BLaER1 treated with 17β-estradiol and CSF1 and Interleukin-3, amounts not matched to agents 10 nM and 100 nM (cell line): ENCODE data around the gene SAFB.
A peak's percentile ranks its signal among the peaks of the same experiment; 100 is the strongest.

Experiments
- H3K27ac ChIP-seq, 11 experiments: shearing (Covaris generic); formaldehyde crosslinking; 2 replicates each; pipeline ENCODE4 v1.8.1; 2022
- H3K27me3 ChIP-seq, 11 experiments: shearing (Covaris generic); formaldehyde crosslinking; 2 replicates each; pipeline ENCODE4 v1.8.1; 2022
- H3K36me3 ChIP-seq, 11 experiments: shearing (Covaris generic); formaldehyde crosslinking; 2 replicates each; pipeline ENCODE4 v1.8.1; 2022
- H3K4me1 ChIP-seq, 10 experiments: shearing (Covaris generic); formaldehyde crosslinking; 2 replicates each; pipeline ENCODE4 v1.8.1; 2022
- H3K4me2 ChIP-seq, 11 experiments: shearing (Covaris generic); formaldehyde crosslinking; 2 replicates each; pipeline ENCODE4 v1.8.1; 2022
- H3K4me3 ChIP-seq, 10 experiments: shearing (Covaris generic); formaldehyde crosslinking; 2 replicates each; pipeline ENCODE4 v1.8.1; 2022
- H3K9ac ChIP-seq, 11 experiments: shearing (Covaris generic); formaldehyde crosslinking; 2 replicates each; pipeline ENCODE4 v1.8.1; 2022
- H3K9me3 ChIP-seq, 11 experiments: shearing (Covaris generic); formaldehyde crosslinking; replicated peaks in 1 of 11; 2 replicates each; pipeline ENCODE4 v1.8.1; 2022
- H4K20me1 ChIP-seq, 11 experiments: shearing (Covaris generic); formaldehyde crosslinking; 2 replicates each; pipeline ENCODE4 v1.8.1; 2022
- Cebpa-rat ChIP-seq, 11 experiments: shearing (Covaris generic); IDR thresholded peaks; 2 replicates each; pipeline ENCODE4 v1.8.1; 2022

The SAFB gene

GRCh38 chr19:5622465-5623396, at the start of gene SAFB, which contains the start of gene SAFB2:
Gene SAFB (plus strand): TSS chr19:5623083. CDS start chr19:5623206, 123 bp downstream.
Gene SAFB2 (minus strand): TSS chr19:5622776. CDS start chr19:5622715, 61 bp downstream.
- Histone ChIP-seq H4K20me1 (peaks cover 68 to 92% (median 88%) of the 10 kb centered on the region in 11 experiments), H3K4me2 (peak within 1 kb of the TSS; percentile 95 to 98 (median 97)), H3K4me3 (peak within 1 kb of the TSS; percentile 95 to 100 (median 99)), H3K4me1 (peaks cover 58 to 67% (median 63%) of the 10 kb centered on the region in 10 experiments), H3K9ac (peak within 1 kb of the TSS; percentile 95 to 99 (median 98)), H3K27me3 (no peaks in the 10 kb centered on the region), H3K27ac (peak within 1 kb of the TSS; percentile 92 to 98 (median 96)), H3K36me3 (peaks cover 58 to 72% (median 68%) of the 10 kb centered on the region in 11 experiments), H3K9me3 (no peaks in the 10 kb centered on the region)
- TF ChIP-seq Cebpa-rat (IDR thresholded peaks at IDR 0.05): no peak

- no peak overlapping the region for H3K4me2 ChIP-seq
- peaks cover 0 to 20% (median 9%) of the 10 kb centered on the region in 11 experiments; a peak in 11 of 22 replicates for H4K20me1 ChIP-seq
- no peak overlapping the region for H3K9ac ChIP-seq
- H3K27ac ChIP-seq: no peak overlapping the region
- H3K4me1 ChIP-seq: peaks cover 0 to 55% (median 39%) of the 10 kb centered on the region in 10 experiments; a peak in 17 of 20 replicates
- H3K4me3 ChIP-seq: no peak overlapping the region
- H3K36me3 ChIP-seq: peaks cover 0 to 11% (median 0%) of the 10 kb centered on the region in 11 experiments; a peak in 1 of 22 replicates
- no peak for TF ChIP-seq Cebpa-rat (IDR thresholded peaks at IDR 0.05)
- no peaks in the 10 kb centered on the region for H3K27me3 ChIP-seq
- no peaks in the 10 kb centered on the region for H3K9me3 ChIP-seq
These were observed 47.3 kb upstream of the SAFB start for GRCh38 chr19:5575590-5575989.

GRCh38 chr19:5578097-5578846, 44.6 kb upstream of the SAFB start:
- no peaks in the 10 kb centered on the region for H3K27me3 ChIP-seq
- H3K9ac ChIP-seq: peak overlapping the region in 7 of 11 experiments; percentile 11 to 64 (median 34); a peak in 8 of 22 replicates
- H3K4me2 ChIP-seq: peak overlapping the region; percentile 39 to 69 (median 63)
- no peak for TF ChIP-seq Cebpa-rat (IDR thresholded peaks at IDR 0.05)
- peaks cover 0 to 19% (median 13%) of the 10 kb centered on the region in 11 experiments; a peak in 10 of 22 replicates for H3K36me3 ChIP-seq
- peaks cover 0 to 46% (median 30%) of the 10 kb centered on the region in 11 experiments; a peak in 14 of 22 replicates for H4K20me1 ChIP-seq
- no peak overlapping the region for H3K27ac ChIP-seq
- H3K4me1 ChIP-seq: peaks cover 0 to 67% (median 47%) of the 10 kb centered on the region in 10 experiments; a peak in 16 of 20 replicates
- no peaks in the 10 kb centered on the region for H3K9me3 ChIP-seq
- no peak overlapping the region for H3K4me3 ChIP-seq

GRCh38 chr19:5579286-5579685, 43.6 kb upstream of the SAFB start:
- TF ChIP-seq Cebpa-rat (IDR thresholded peaks at IDR 0.05): no peak
- peaks cover 0 to 77% (median 57%) of the 10 kb centered on the region in 10 experiments; a peak in 16 of 20 replicates for H3K4me1 ChIP-seq

GRCh38 chr19:5579697-5580096, 43.2 kb upstream of the SAFB start:
- TF ChIP-seq Cebpa-rat (IDR thresholded peaks at IDR 0.05): no peak
- Histone ChIP-seq H3K4me1 (peaks cover 0 to 78% (median 59%) of the 10 kb centered on the region in 10 experiments; a peak in 16 of 20 replicates), H3K9ac (peak overlapping the region in 1 of 11 experiments; percentile 58; a peak in 2 of 22 replicates), H3K27me3 (no peaks in the 10 kb centered on the region), H3K4me3 (no peak overlapping the region), H4K20me1 (peaks cover 0 to 59% (median 30%) of the 10 kb centered on the region in 11 experiments; a peak in 15 of 22 replicates), H3K27ac (peak overlapping the region in 1 of 11 experiments; percentile 27; a peak in 1 of 22 replicates), H3K9me3 (no peaks in the 10 kb centered on the region), H3K4me2 (peak overlapping the region in 6 of 11 experiments; percentile 5 to 97 (median 78); a peak in 11 of 22 replicates), H3K36me3 (peaks cover 6 to 33% (median 22%) of the 10 kb centered on the region in 11 experiments; a peak in 13 of 22 replicates)

More at GRCh38 chr19:5579286-5579685, 43.6 kb upstream of the SAFB start:
- Histone ChIP-seq H3K4me2 (peak overlapping the region in 2 of 11 experiments; percentile 94 to 97; a peak in 2 of 22 replicates), H3K27ac (no peak overlapping the region), H3K4me3 (no peak overlapping the region), H3K36me3 (peaks cover 6 to 29% (median 19%) of the 10 kb centered on the region in 11 experiments; a peak in 13 of 22 replicates), H3K9ac (no peak overlapping the region), H3K27me3 (no peaks in the 10 kb centered on the region), H3K9me3 (no peaks in the 10 kb centered on the region), H4K20me1 (peaks cover 0 to 55% (median 30%) of the 10 kb centered on the region in 11 experiments; a peak in 14 of 22 replicates)

GRCh38 chr19:5580161-5580571, 42.7 kb upstream of the SAFB start:
- Histone ChIP-seq H3K4me2 (peak overlapping the region in 7 of 11 experiments; percentile 5 to 97 (median 72); a peak in 12 of 22 replicates), H3K9ac (peak overlapping the region in 4 of 11 experiments; percentile 21 to 58 (median 45); a peak in 6 of 22 replicates), H3K36me3 (peaks cover 6 to 33% (median 22%) of the 10 kb centered on the region in 11 experiments; a peak in 14 of 22 replicates)

GRCh38 chr19:5585461-5586299, 37.2 kb upstream of the SAFB start:
- H3K4me2 ChIP-seq: peak overlapping the region; percentile 78 to 97 (median 91)
- H3K36me3 ChIP-seq: peaks cover 47 to 80% (median 64%) of the 10 kb centered on the region in 11 experiments
- peak overlapping the region; percentile 2 to 74 (median 53); a peak in 20 of 22 replicates for H3K9ac ChIP-seq
- peak overlapping the region in 9 of 11 experiments; percentile 15 to 84 (median 59); a peak in 16 of 22 replicates for H3K27ac ChIP-seq
- no peaks in the 10 kb centered on the region for H3K9me3 ChIP-seq
- TF ChIP-seq Cebpa-rat (IDR thresholded peaks at IDR 0.05): no peak; a peak in 1 of 22 replicates
- H4K20me1 ChIP-seq: peaks cover 18 to 96% (median 78%) of the 10 kb centered on the region in 11 experiments
- peaks cover 27 to 83% (median 68%) of the 10 kb centered on the region in 10 experiments for H3K4me1 ChIP-seq
- H3K27me3 ChIP-seq: no peaks in the 10 kb centered on the region
- peak overlapping the region in 7 of 10 experiments; percentile 7 to 43 (median 33); a peak in 8 of 20 replicates for H3K4me3 ChIP-seq

More at GRCh38 chr19:5580161-5580571, 42.7 kb upstream of the SAFB start:
- Histone ChIP-seq H3K27ac (peak overlapping the region in 3 of 11 experiments; percentile 27 to 40 (median 28); a peak in 3 of 22 replicates), H3K9me3 (no peaks in the 10 kb centered on the region), H3K27me3 (no peaks in the 10 kb centered on the region), H3K4me3 (no peak overlapping the region), H3K4me1 (peaks cover under 1 to 78% (median 62%) of the 10 kb centered on the region in 10 experiments; a peak in 18 of 20 replicates), H4K20me1 (peaks cover 0 to 62% (median 32%) of the 10 kb centered on the region in 11 experiments; a peak in 16 of 22 replicates)
- TF ChIP-seq Cebpa-rat (IDR thresholded peaks at IDR 0.05): no peak
